Uterus (tissue), 2 donors: ENCODE results near the gene CBFA2T2.

ENCODE experiments used
- POLR2A ChIP-seq, 2 donors: fragments of 450-650 bp; IDR thresholded peaks; one replicate each; pipeline ENCODE4 v1.6.1; 2016; ENCODE audit warnings: antibody characterized with exemption in 2 of 2, mild to moderate bottlenecking in 1 of 2, moderate library complexity in 1 of 2
- TF ChIP-seq, protein P1 (sequence below), 4 experiments: fragments of 200-600 bp in 2 of 4; fragments of 450-650 bp in 2 of 4; sonication (generic) in 2 of 4; IDR thresholded peaks; one replicate each; pipeline ENCODE4 v1.5.1; 2016 to 2019; ENCODE audit warnings: antibody characterized with exemption in 4 of 4, mild to moderate bottlenecking in 2 of 4, moderate library complexity in 1 of 4

DNA sequence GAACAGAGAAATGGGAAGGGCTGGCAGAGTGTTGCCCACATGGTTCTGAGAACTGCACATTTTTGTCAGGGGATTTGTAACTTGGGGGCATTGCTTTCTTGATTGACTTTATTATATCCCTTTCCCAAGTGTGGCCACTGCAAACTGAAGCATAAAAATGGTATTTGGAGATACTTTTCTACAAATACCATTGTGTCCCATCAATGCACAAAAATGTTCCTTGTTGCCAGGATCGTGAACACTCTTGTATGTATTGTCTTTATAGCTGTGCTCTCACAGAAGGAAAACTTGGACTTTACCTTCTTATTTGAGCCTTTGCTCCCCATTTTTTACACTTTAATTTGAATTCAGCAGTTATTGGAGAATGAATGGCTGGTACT is 115.1 kb downstream of the CBFA2T2 start:
- TF ChIP-seq, protein P1, sequence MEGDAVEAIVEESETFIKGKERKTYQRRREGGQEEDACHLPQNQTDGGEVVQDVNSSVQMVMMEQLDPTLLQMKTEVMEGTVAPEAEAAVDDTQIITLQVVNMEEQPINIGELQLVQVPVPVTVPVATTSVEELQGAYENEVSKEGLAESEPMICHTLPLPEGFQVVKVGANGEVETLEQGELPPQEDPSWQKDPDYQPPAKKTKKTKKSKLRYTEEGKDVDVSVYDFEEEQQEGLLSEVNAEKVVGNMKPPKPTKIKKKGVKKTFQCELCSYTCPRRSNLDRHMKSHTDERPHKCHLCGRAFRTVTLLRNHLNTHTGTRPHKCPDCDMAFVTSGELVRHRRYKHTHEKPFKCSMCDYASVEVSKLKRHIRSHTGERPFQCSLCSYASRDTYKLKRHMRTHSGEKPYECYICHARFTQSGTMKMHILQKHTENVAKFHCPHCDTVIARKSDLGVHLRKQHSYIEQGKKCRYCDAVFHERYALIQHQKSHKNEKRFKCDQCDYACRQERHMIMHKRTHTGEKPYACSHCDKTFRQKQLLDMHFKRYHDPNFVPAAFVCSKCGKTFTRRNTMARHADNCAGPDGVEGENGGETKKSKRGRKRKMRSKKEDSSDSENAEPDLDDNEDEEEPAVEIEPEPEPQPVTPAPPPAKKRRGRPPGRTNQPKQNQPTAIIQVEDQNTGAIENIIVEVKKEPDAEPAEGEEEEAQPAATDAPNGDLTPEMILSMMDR (IDR thresholded peaks at IDR 0.05): no peak
- no peak for TF ChIP-seq POLR2A (IDR thresholded peaks at IDR 0.05)
